HL-60/S4 treated with retinoic acid at 250 ng/mL for 4 days and 3 days (cell line): ENCODE measurements around the gene NRAS.
"Not testable (repeated sequence)": the region's sequence is repeated elsewhere in the genome, so short reads cannot be mapped to it uniquely, and the experiment has no call there.

Source experiments
- in situ Hi-C: fragments of 300-500 bp; cut with MboI; formaldehyde crosslinking; loops from 2 replicates; pipeline ENCODE4 v1.7.0; 2022; ENCODE audit warnings: low sequenced_read_pairs

NRAS gene

DNA sequence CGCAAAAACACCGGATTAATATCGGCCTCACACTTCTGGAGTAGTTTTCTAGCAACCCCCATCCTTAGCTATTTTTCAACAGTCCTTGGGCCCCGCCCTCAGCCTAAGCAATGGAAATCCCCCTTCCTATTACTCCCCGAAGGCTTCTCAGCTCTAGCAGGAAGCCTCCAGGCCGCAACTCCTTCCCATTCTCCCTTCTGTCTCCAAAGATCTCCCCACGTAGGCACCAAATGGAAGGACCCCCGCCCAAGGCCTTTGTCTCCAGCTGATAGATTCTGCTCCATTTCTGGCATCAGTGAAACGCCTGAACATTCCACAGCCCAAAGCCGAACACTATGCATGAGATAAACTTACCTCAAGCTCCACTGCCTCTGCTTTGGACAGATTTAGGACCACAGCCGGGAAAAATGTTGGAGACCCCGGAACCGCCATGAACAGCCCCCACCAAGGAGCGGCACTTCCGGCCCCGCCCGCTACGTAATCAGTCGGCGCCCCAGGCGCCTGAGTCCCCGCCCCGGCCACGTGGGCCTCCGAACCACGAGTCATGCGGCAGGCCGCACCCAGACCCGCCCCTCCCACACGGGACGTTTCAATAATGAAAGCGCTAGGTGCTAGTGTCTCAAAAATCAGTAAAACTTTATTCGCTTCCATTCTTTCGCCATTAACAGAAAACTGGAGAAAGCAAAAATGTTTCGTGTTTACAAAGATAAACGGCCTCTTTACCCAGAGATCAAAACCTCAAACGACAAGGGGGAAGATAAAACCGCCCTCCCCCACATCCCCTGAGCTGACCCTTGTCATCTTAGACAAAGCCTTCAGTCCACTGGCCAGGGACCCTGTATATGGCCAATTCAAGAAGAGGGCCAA is at the start of gene NRAS:
Gene NRAS, minus strand, starts transcription at position 468 of the 867 bp plus-strand sequence. CDS start 611 bp downstream, outside the sequence.
- in situ Hi-C loops = no loop called here

- in situ Hi-C loops = no loop called here
Observed at GRCh38 chr1:114764689-114765088, 48.1 kb upstream of the NRAS start.

- in situ Hi-C loops = no loop called here
Observed at GRCh38 chr1:114758256-114758832, 41.8 kb upstream of the NRAS start.

DNA sequence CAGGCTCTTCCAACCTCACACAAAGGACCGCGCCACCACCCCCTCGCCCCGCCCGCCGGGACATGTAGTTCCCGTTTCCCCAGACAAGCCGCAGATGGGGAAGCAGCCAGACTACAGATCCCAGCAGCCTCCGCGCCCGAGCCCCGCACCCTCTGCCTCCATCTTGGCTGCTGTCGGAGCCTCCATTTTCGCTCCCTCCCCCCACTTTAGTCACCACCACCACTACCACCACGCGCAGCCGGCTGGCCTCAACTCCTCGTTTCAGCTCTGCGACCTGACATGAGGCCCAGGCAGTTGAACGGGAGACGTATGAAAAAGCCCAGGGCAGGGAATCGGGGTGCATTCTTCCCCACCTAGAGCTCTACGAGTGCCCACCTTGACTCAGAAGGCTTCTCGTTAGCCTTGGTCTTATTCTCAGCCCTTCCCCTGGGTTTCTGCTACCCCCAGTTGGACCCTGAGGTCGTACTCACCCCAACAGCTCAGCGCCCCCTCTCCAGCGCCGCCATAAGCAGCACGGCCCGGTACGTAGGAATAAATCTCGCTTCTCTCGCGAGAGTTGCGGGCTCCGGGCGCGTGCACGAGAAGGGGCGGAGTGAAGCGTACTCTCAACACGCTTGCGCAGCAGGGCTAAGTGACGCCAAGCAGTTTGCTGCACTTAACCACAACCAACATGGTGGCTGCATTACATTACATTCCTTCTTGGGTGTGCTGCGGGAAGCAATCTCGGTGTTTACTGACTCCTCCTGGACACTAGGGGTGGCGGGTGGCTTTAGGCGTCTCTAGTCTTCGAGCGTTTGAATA is 41.1 kb upstream of the NRAS start, which contains the start of gene CSDE1:
Gene CSDE1, minus strand, starts transcription at position 530 of the 801 bp plus-strand sequence. CDS start 18,094 bp downstream, outside the sequence.
- in situ Hi-C loops = no loop called here

DNA sequence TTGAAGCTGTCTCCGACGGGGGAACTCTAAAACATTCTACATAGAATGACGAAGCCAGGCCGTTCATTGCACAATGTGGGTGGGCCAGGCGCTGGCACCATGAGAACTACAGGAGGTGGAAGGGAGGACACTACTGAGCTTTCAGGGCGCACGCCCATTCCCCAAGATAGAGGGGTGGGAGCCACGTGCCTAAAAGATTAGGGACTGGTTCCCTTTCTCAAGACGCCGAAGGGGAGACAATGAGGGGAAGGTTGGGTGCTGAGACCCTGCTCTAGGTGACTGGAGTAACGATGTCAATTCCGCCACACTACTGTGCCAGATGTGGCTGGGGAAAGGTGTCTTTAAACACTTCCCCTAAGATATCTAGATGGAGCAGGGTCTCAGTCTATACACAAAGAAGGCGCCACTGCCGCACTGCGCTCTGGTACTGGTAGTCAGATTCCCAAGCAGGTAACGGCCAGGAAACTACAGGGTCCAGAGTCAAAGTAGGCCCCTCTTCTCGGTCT is 40.4 kb upstream of the NRAS start:
- in situ Hi-C loops = no loop called here

DNA sequence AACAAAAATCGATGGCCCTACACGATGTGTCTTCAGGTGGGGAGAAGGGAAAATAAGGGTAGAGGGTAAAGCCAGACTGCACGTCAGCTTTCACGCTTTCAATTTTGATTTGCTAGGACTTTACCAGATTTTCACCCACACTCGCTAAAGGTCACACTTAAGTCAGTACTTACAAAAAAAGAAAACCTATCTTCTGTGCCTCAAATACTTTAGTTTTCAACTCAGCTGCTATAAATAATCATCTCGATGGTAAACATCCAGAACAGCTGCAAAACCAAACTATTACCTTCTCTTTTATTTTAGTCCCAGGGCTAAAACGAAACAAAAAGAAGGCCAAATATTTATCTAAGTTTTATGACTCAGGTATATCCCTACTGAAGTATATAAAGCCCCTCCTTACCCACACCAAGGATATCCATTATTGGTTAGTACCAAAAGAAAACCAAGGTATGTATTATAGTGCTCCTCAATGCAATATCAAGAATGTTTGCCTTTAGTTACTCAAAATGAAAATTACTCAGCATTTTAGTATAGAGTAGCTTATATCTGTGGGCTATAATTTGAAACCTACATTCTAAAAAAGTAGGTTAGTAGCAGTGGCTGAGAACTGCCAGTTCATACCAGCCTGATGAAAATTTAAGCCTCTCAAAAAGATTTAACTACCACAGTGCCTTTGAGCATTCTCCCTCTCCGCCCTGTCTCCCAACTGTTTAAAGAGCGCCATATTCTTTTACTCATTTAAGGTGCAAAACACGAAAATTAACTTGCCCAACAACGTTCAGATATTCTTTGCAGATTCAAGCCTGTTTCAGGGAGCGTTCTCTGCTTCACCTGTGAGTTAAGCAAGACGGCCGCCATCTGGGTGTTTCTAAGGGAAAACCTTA is 39.7 kb upstream of the NRAS start:
- in situ Hi-C loops = no loop called here

DNA sequence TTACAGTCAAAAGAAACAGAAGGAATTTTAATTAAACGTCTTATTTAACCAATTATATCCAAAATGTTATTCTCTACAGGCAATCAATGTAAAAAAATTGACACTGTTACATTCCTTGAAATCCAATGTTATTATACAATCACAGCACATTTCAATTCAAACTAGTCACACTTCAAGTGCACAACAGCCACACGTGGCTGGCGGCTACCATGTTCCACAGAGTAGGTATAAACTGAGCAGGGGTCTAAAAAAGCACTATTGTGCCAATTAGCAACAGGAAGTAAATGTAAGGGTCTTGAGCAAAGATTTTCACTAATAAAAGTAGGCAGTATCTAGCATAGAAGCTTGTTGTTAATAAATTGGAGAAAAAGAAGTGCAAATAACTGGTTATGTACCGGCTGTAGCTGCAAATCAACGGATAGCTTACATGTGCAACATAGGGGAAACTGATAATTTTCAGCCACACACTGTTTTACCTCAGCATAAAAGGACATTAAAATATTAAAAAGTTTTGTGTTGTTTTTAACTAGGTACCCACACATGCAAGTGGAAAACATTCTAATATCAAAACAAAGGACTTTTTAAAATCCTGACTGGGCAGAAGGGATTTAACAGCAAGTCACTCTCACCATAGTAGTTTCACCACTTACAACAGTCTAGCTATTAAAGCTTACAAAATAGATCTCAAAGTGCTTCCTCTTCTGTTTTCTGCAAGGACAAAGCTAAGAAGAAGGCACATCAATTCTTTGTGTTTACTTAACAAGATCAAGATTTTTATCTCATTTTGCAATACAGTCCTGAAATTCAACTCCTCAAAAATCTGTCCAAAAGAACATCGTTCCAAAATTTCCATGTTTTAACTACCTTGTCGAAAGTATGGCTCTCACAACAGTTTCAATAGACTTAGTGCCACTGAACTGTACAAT is 38.7 kb upstream of the NRAS start:
- in situ Hi-C loops = no loop called here

GRCh38 chr1:114753702-114754101 is 37.1 kb upstream of the NRAS start:
- in situ Hi-C loops = not testable (repeated sequence)

- in situ Hi-C loops = no loop called here
Observed at GRCh38 chr1:114753143-114753542, 36.6 kb upstream of the NRAS start.

DNA sequence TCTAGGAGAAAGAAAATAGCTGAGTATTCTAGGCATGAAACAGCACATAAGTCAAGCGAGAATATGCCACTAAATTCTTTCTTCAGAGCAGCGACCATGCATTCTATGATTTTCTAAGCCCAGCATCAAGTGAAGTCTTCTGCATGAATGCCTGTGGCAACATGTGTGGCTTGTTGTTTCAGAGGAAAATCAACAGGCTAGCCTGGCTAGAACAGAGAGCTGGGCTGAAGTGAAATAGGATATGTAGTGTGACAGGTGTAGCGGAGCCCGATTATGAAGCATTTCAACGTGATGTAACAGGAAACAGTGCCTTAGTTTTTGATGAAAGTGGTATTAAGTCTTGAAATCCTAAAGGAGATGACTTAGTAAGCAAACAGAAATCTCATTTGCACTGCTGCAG is 34.2 kb upstream of the NRAS start:
- in situ Hi-C loops = no loop called here

DNA sequence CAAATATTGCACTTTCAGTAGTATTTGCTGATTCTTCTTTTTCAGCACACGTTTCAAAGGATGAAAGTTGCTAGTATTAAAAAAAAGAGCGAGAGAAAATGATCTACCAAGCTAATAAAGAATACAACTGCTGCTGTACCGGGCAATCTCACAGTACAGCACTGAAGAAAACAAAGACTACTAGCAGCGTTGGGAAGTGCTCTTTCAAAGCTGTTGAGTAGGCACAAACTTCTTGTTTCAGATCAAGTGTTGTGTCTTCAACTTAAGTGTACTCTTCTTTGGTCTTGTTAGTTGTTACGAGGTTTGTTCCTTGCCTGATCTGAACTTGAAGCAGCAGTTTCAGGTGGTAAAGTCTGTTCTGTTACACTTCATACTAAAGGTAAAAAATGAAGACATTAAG is 33.3 kb upstream of the NRAS start:
- in situ Hi-C loops = no loop called here

- in situ Hi-C loops = no loop called here
Observed at GRCh38 chr1:114746450-114747121, 30.0 kb upstream of the NRAS start.

DNA sequence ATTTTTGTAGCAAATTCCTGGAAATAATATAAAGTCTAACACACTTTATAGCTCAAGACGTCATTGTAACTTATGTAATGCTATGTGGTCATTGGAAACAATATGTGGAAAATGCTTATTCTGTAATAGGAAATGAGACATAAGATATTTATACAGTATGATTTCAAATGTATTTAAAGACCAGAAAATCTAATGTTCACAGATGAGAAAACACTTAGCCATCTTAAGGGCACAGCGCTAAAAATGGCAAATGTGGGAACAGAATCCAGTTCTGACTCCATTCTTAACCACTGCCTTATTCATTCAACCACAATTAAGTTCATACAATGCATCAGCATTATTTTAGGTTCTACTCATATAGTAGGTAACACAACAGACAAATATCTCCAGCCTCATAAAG is 28.7 kb upstream of the NRAS start:
- in situ Hi-C loops = no loop called here

GRCh38 chr1:114741963-114742746 is 25.6 kb upstream of the NRAS start:
- in situ Hi-C loops = no loop called here

DNA sequence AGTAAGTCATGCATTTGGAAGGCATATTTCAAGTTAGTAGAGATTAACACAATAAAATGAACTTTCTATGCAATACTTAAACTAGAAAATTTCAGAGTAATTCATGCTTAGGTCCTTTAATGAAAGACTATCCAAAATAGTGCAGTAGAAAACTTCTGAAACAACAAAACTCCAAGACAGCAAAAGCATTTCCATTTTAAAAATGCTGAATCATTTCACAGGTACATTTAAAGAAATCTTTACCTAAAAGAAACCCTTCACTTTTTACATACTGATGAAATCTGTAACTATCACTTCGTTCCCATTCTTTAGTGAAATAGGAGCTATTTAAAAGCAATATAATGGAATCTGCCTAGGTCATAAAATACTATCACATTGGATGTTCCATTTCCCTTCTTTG is 23.8 kb upstream of the NRAS start:
- in situ Hi-C loops = no loop called here

DNA sequence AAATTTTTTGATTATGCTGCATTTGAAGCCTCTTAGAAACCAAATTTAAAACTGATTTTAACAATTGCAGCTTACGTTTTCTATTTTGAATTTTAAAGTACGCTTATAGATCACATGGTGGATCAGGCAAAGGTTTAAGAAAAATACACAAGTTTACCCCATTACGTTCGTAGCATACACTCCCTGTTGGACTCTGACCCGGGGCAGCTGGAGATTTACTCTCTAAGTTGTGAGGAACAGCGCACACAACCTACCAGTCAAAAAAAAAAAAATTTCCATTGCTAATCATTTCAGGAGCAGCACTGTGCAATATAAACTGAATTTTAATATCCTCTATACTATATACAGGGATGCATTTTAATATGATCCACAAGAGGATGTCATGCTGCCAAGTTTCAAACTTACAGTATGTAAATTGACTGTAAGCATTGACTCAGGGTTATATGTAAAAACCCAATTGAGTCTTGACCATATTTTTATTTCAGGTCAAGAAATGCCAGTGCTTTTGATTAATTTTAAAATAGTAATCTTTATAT is 20.8 kb upstream of the NRAS start:
- in situ Hi-C loops = no loop called here

DNA sequence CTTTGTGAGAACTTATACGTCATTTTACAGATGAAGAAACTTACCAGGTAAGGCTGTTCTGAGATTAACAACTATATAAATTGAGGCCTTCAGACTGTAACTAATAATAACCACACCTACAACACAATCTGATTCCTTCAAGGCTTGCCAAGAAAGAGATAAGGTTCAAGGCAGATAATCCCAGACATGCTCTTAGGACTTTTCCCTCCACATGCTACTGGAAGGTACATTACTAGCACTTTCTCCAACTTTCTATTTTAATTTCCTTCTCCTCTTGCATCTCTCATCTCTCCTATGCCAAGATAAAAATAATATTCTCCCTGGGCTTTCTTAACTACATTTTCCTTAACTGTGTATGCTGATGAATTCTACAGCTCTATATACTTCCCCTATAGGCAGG is 18.9 kb upstream of the NRAS start:
- in situ Hi-C loops = no loop called here

DNA sequence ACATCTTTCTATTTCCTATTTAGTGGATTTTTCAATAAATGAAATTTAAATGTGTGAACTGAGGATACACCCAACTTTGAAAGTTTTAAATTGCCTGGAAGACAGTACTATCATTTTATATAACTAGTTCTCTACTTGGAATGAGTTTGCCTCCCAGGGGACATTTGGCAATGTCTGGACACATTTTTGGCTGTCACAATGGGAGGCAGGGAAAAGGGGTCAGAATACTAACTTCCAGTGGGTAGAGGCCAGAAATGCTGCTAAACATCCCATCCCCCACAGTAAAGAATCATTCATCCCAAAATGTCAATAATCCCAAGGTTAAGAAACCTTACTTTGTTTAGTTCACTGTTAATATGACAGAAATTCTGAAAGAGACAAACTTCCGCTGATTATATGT is 13.2 kb upstream of the NRAS start:
- in situ Hi-C loops = no loop called here
